ENCODE measurements around the gene TVP23C. TPM values are rescaled to one million over a fixed set of nuclear protein-coding genes. Genes with fewer than 3 reads are reported as not detected.

TVP23C gene
- total RNA-seq, 1 experiment from 2014 or later, result 14.1 TPM

GRCh38 chr17:15514469-15514868 lies 48.8 kb downstream of the TVP23C start:
- H3K4me3 ChIP-seq (replicated peaks in 1 of 2; ENCODE audit: low read depth in 1 of 2, low read length in 2 of 2), result no peak overlapping the region
- ChIA-PET POLR2A (no interaction called here), CTCF (interaction anchor here (1.5 kb wide), 1 partner anchor 11 kb away, joined by 6 read pairs; no protein-coding TSS in a partner anchor), RAD21 (ENCODE audit: low non-redundant PET in 1 of 2, low total read pairs in 2 of 2, uncharacterized antibody in 2 of 2, unreplicated experiment in 2 of 2) (no interaction called here)
- ATAC-seq (no peak), DNase-seq (ENCODE audit: low read depth, low spot score) (no peak)
- no peaks in the 10 kb centered on the region for H3K27me3 ChIP-seq (ENCODE audit: insufficient read depth, low read length)
- H3K9me2 ChIP-seq (ENCODE audit: insufficient read depth), result no peaks in the 10 kb centered on the region
- no peak overlapping the region for H3K27ac ChIP-seq (ENCODE audit: low read depth, low read length)
- H3K79me2 ChIP-seq (ENCODE audit: insufficient read depth, low read length), result no peaks in the 10 kb centered on the region
- H2AFZ ChIP-seq (ENCODE audit: low read depth, low read length, poor library complexity, severe bottlenecking), result no peak overlapping the region
- intact Hi-C loops (cut with micrococcal nuclease), result no loop called here
- H3K9ac ChIP-seq (ENCODE audit: low read length), result no peak overlapping the region
- BruUV-seq (replicated peaks), result no TSS peak
- no peaks in the 10 kb centered on the region for H4K20me1 ChIP-seq (ENCODE audit: insufficient read depth)
- H3K4me2 ChIP-seq (ENCODE audit: low read length), result no peak overlapping the region
- no peaks in the 10 kb centered on the region for H3K36me3 ChIP-seq (ENCODE audit: control insufficient read depth in 1 of 2, insufficient read depth in 2 of 2, low read length in 2 of 2)
- TF ChIP-seq, protein P1, sequence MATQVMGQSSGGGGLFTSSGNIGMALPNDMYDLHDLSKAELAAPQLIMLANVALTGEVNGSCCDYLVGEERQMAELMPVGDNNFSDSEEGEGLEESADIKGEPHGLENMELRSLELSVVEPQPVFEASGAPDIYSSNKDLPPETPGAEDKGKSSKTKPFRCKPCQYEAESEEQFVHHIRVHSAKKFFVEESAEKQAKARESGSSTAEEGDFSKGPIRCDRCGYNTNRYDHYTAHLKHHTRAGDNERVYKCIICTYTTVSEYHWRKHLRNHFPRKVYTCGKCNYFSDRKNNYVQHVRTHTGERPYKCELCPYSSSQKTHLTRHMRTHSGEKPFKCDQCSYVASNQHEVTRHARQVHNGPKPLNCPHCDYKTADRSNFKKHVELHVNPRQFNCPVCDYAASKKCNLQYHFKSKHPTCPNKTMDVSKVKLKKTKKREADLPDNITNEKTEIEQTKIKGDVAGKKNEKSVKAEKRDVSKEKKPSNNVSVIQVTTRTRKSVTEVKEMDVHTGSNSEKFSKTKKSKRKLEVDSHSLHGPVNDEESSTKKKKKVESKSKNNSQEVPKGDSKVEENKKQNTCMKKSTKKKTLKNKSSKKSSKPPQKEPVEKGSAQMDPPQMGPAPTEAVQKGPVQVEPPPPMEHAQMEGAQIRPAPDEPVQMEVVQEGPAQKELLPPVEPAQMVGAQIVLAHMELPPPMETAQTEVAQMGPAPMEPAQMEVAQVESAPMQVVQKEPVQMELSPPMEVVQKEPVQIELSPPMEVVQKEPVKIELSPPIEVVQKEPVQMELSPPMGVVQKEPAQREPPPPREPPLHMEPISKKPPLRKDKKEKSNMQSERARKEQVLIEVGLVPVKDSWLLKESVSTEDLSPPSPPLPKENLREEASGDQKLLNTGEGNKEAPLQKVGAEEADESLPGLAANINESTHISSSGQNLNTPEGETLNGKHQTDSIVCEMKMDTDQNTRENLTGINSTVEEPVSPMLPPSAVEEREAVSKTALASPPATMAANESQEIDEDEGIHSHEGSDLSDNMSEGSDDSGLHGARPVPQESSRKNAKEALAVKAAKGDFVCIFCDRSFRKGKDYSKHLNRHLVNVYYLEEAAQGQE (IDR thresholded peaks at IDR 0.05; ENCODE audit: low read depth), result no peak
- TF ChIP-seq, protein P2, sequence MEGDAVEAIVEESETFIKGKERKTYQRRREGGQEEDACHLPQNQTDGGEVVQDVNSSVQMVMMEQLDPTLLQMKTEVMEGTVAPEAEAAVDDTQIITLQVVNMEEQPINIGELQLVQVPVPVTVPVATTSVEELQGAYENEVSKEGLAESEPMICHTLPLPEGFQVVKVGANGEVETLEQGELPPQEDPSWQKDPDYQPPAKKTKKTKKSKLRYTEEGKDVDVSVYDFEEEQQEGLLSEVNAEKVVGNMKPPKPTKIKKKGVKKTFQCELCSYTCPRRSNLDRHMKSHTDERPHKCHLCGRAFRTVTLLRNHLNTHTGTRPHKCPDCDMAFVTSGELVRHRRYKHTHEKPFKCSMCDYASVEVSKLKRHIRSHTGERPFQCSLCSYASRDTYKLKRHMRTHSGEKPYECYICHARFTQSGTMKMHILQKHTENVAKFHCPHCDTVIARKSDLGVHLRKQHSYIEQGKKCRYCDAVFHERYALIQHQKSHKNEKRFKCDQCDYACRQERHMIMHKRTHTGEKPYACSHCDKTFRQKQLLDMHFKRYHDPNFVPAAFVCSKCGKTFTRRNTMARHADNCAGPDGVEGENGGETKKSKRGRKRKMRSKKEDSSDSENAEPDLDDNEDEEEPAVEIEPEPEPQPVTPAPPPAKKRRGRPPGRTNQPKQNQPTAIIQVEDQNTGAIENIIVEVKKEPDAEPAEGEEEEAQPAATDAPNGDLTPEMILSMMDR (IDR thresholded peaks at IDR 0.05 in 2 of 3, conservative IDR thresholded peaks at IDR 0.05 in 1 of 3; ENCODE audit: borderline replicate concordance in 1 of 3, insufficient read depth in 1 of 3, low read depth in 2 of 3, low read length in 2 of 3), result no peak
- TF ChIP-seq YY1 (IDR thresholded peaks at IDR 0.05; ENCODE audit: extremely low read depth, insufficient replicate concordance, low read depth, low read length), result no peak
- peaks cover 0 to 17% of the 10 kb centered on the region in 2 experiments; a peak in 2 of 4 replicates for H3K4me1 ChIP-seq (ENCODE audit: control insufficient read depth in 1 of 2, insufficient read depth in 2 of 2, low read length in 2 of 2)
- no peaks in the 10 kb centered on the region for H3K9me3 ChIP-seq (ENCODE audit: control insufficient read depth in 1 of 2, insufficient read depth in 1 of 2, low read depth in 1 of 2, low read length in 2 of 2)

Measured in HCT116 (cell line).